H1 (cell line): Measurements from ENCODE around the gene SIGLEC15. TPM values are rescaled to one million over a fixed set of nuclear protein-coding genes. Genes with fewer than 3 reads are reported as not detected.

Experiments used
- CTCF ChIA-PET: fragments of 300-600 bp; sonication (Branson Sonifier 250); formaldehyde crosslinking; loops from one replicate; lab custom pipeline; 2021; ENCODE audit not compliant: partially characterized antibody; lab: Charles Lee
- POLR2A ChIA-PET: fragments of 300-600 bp; sonication (Branson Sonifier 250); formaldehyde crosslinking; loops from one replicate; lab custom pipeline; 2021; ENCODE audit warnings: inconsistent platforms; ENCODE audit not compliant: partially characterized antibody; lab: Charles Lee
- DNase-seq, 2 experiments: peaks; one replicate each; pipeline versions ENCODE4 v3.0.0 to v3.0.0-alpha.2; 2010 to 2022; ENCODE audit warnings: low spot score in 2 of 2, low read depth in 1 of 2, mixed read lengths in 1 of 2
- FAIRE-seq: peaks from 2 replicates; lab custom pipeline; 2011; peaks lifted over from hg19 to GRCh38; lab: Jason Lieb, UNC
- H2AFZ ChIP-seq: 2 replicates; pipeline ENCODE4 v1.8.1; 2012; ENCODE audit warnings: low read length, inconsistent platforms
- H2AK5ac ChIP-seq: 2 replicates; pipeline ENCODE4 v1.6.1; 2013; ENCODE audit warnings: low read depth, low read length
- H2BK120ac ChIP-seq: replicated peaks from 2 replicates; pipeline ENCODE3; 2013; ENCODE audit warnings: low read depth, low read length, inconsistent platforms
- H2BK12ac ChIP-seq: 2 replicates; pipeline ENCODE4 v1.6.1; 2013; ENCODE audit warnings: low read depth, low read length
- H2BK15ac ChIP-seq: 2 replicates; pipeline ENCODE4 v1.6.1; 2013; ENCODE audit warnings: low read length
- H2BK20ac ChIP-seq: 2 replicates; pipeline ENCODE4 v1.6.1; 2013; ENCODE audit warnings: low read length
- H2BK5ac ChIP-seq: 2 replicates; pipeline ENCODE4 v1.6.1; 2013; ENCODE audit warnings: low read depth, low read length
- H3K14ac ChIP-seq: 2 replicates; pipeline ENCODE4 v1.6.1; 2013; ENCODE audit warnings: inconsistent platforms; ENCODE audit not compliant: insufficient read length
- H3K18ac ChIP-seq: 2 replicates; pipeline ENCODE4 v1.6.1; 2013; ENCODE audit warnings: low read length; ENCODE audit errors: extremely low read depth
- H3K23ac ChIP-seq: 2 replicates; pipeline ENCODE4 v1.6.1; 2013; ENCODE audit warnings: inconsistent platforms; ENCODE audit not compliant: insufficient read length
- H3K23me2 ChIP-seq: 2 replicates; pipeline ENCODE4 v1.6.1; 2013; ENCODE audit warnings: low read depth, low read length
- H3K27ac ChIP-seq: 2 replicates; pipeline ENCODE4 v1.6.1; 2011; ENCODE audit warnings: low read depth, low read length, inconsistent platforms
- H3K27me3 ChIP-seq, 4 experiments: replicated peaks in 1 of 4; 1 replicate in 1 of 4; 2 replicates in 3 of 4; pipeline versions ENCODE4 v1.6.1 to v1.8.1; 2011 to 2013; ENCODE audit warnings: low read length in 3 of 4, mild to moderate bottlenecking in 3 of 4, inconsistent platforms in 2 of 4, mixed read lengths in 2 of 4, moderate library complexity in 1 of 4; ENCODE audit not compliant: control insufficient read depth in 3 of 4, insufficient read depth in 3 of 4; ENCODE audit errors: extremely low read depth in 1 of 4
- H3K36me3 ChIP-seq, 4 experiments: 2 replicates each; pipeline versions ENCODE4 v1.6.1 to v1.8.1; 2011 to 2013; ENCODE audit warnings: mild to moderate bottlenecking in 4 of 4, low read length in 3 of 4, moderate library complexity in 2 of 4, control low read depth in 1 of 4, inconsistent platforms in 1 of 4; ENCODE audit not compliant: insufficient read depth in 4 of 4, control insufficient read depth in 2 of 4
- H3K4ac ChIP-seq: replicated peaks from 2 replicates; pipeline ENCODE3; 2013; ENCODE audit warnings: low read length, low read depth, mixed read lengths, inconsistent platforms; ENCODE audit not compliant: insufficient read length
- H3K4me1 ChIP-seq, 4 experiments: replicated peaks in 1 of 4; 1 replicate in 1 of 4; 2 replicates in 3 of 4; pipeline versions ENCODE4 v1.6.1 to v1.8.1; 2011 to 2013; ENCODE audit warnings: low read length in 3 of 4, inconsistent platforms in 2 of 4, mixed read lengths in 1 of 4; ENCODE audit not compliant: insufficient read depth in 4 of 4, control insufficient read depth in 3 of 4
- H3K4me2 ChIP-seq, 2 experiments: 2 replicates each; pipeline versions ENCODE4 v1.6.1 to v1.8.1; 2011 to 2013; ENCODE audit warnings: low read depth in 2 of 2, low read length in 2 of 2, control low read depth in 1 of 2, inconsistent platforms in 1 of 2, mild to moderate bottlenecking in 1 of 2; ENCODE audit not compliant: insufficient read depth in 1 of 2
- H3K4me3 ChIP-seq, 4 experiments: fragments of 200-600, 300-600 bp in 1 of 4; sonication (generic), shearing (Covaris generic), sonication (Bioruptor Twin) in 1 of 4; 2 replicates each; pipeline versions ENCODE4 v1.5.1 to v1.8.1; 2011 to 2016; ENCODE audit warnings: low read length in 4 of 4, low read depth in 3 of 4, control low read depth in 2 of 4, inconsistent platforms in 2 of 4, mild to moderate bottlenecking in 2 of 4, mixed read lengths in 1 of 4, moderate library complexity in 1 of 4; ENCODE audit not compliant: insufficient read depth in 2 of 4; ENCODE audit errors: extremely low read depth in 1 of 4
- H3K56ac ChIP-seq: replicated peaks from 2 replicates; pipeline ENCODE3; 2013; ENCODE audit warnings: low read depth, mild to moderate bottlenecking, mixed read lengths, low read length, inconsistent platforms; ENCODE audit not compliant: insufficient read length
- H3K79me1 ChIP-seq: 2 replicates; pipeline ENCODE4 v1.6.1; 2013; ENCODE audit warnings: low read depth, low read length, control low read depth
- H3K79me2 ChIP-seq, 2 experiments: 2 replicates each; pipeline versions ENCODE4 v1.6.1 to v1.8.1; 2012 to 2013; ENCODE audit warnings: low read length in 2 of 2, mild to moderate bottlenecking in 2 of 2, inconsistent platforms in 1 of 2; ENCODE audit not compliant: insufficient read depth in 2 of 2, control insufficient read depth in 1 of 2
- H3K9ac ChIP-seq, 4 experiments: replicated peaks in 1 of 4; 1 replicate in 1 of 4; 2 replicates in 3 of 4; pipeline versions ENCODE4 v1.6.1 to v1.8.1; 2011 to 2013; ENCODE audit warnings: low read depth in 3 of 4, low read length in 3 of 4, control low read depth in 2 of 4, mild to moderate bottlenecking in 2 of 4, moderate library complexity in 2 of 4, inconsistent platforms in 1 of 4; ENCODE audit errors: extremely low read depth in 1 of 4
- H3K9me3 ChIP-seq, 2 experiments: 2 replicates each; pipeline versions ENCODE4 v1.6.1 to v1.8.1; 2012 to 2013; ENCODE audit warnings: mild to moderate bottlenecking in 2 of 2, moderate library complexity in 2 of 2, control low read depth in 1 of 2, inconsistent platforms in 1 of 2, low read depth in 1 of 2, low read length in 1 of 2, mixed read lengths in 1 of 2; ENCODE audit not compliant: insufficient read depth in 2 of 2
- H4K20me1 ChIP-seq, 2 experiments: replicated peaks in 1 of 2; 2 replicates each; pipeline versions ENCODE3 to v1.8.1; 2011 to 2013; ENCODE audit warnings: inconsistent platforms in 2 of 2, low read length in 2 of 2, mild to moderate bottlenecking in 1 of 2; ENCODE audit not compliant: insufficient read depth in 2 of 2, control insufficient read depth in 1 of 2
- H4K5ac ChIP-seq: 2 replicates; pipeline ENCODE4 v1.6.1; 2013; ENCODE audit warnings: low read length, low read depth, mixed read lengths, inconsistent platforms; ENCODE audit not compliant: insufficient read length
- H4K8ac ChIP-seq: 2 replicates; pipeline ENCODE4 v1.8.0; 2013; ENCODE audit warnings: mild to moderate bottlenecking, moderate library complexity, low read length, inconsistent platforms; ENCODE audit not compliant: insufficient read depth; ENCODE audit errors: extremely low read depth
- H4K91ac ChIP-seq: replicated peaks from 2 replicates; pipeline ENCODE3; 2013; ENCODE audit warnings: low read length, mixed read lengths, inconsistent platforms; ENCODE audit not compliant: insufficient read length
- NRF1 ChIP-seq: IDR thresholded peaks from 2 replicates; pipeline ENCODE4 v1.6.1; 2011; ENCODE audit warnings: mild to moderate bottlenecking, low read depth, low read length, improper control_type of control experiment
- RBBP5 ChIP-seq: IDR thresholded peaks from 2 replicates; pipeline ENCODE4 v1.7.1; 2012; ENCODE audit warnings: low read depth, mild to moderate bottlenecking, inconsistent platforms, low read length, moderate library complexity, borderline replicate concordance
- RNF2 ChIP-seq: fragments of 200-900, 300-1000 bp; sonication (generic); IDR thresholded peaks from 2 replicates; pipeline ENCODE4 v1.7.1; 2016; ENCODE audit warnings: borderline replicate concordance, low read depth, mild to moderate bottlenecking, antibody characterized with exemption, low read length; ENCODE audit not compliant: poor library complexity, severe bottlenecking; ENCODE audit errors: missing control alignments
- WGBS, 2 experiments: shearing (Covaris generic) in 1 of 2; methylation state at CpG; one replicate each; pipeline versions ENCODE4 v1.1.6 to v1.1.7; 2013 to 2015; ENCODE audit warnings: low lambda C conversion rate in 2 of 2, mixed read lengths in 2 of 2, inconsistent platforms in 1 of 2, low coverage in 1 of 2, missing lambda C conversion rate in 1 of 2; ENCODE audit not compliant: insufficient replicate concordance in 2 of 2, insufficient coverage in 1 of 2, insufficient read length in 1 of 2; ENCODE audit errors: extremely low coverage in 1 of 2, missing lambda C conversion rate in 1 of 2; 5-methylcytosine and 5-hydroxymethylcytosine counted together
- polyA plus RNA-seq, 7 experiments: library from polyadenylated mRNA; depleted of rRNA in 3 of 7; stranded (reverse) in 5 of 7; unstranded in 2 of 7; fragments of >200 nt in 5 of 7; fragments of 200-250 nt in 2 of 7; gene quantifications; 1 replicate in 5 of 7; 2 replicates in 1 of 7; 4 replicates in 1 of 7; pipeline versions ENCODE4 v1.2.1 to v1.2.3, GENCODE V29; 2011 to 2013; ENCODE audit warnings: missing spikeins in 2 of 7, mixed read lengths in 2 of 7
- total RNA-seq: library from RNA; stranded (reverse); fragmentation: NEBNext Ultra II Directional; extraction: Animal tissue kit (Norgen Biotek cat#: 25700); gene quantifications from 2 replicates; pipeline ENCODE4 v1.2.1, GENCODE V29; 2021

The SIGLEC15 gene
- total and polyA plus RNA-seq, 2 of the 8 experiments (the other 6 are each of a cell fraction or from before 2014, with no cell fraction given): 0.20 to 0.37 TPM

DNA sequence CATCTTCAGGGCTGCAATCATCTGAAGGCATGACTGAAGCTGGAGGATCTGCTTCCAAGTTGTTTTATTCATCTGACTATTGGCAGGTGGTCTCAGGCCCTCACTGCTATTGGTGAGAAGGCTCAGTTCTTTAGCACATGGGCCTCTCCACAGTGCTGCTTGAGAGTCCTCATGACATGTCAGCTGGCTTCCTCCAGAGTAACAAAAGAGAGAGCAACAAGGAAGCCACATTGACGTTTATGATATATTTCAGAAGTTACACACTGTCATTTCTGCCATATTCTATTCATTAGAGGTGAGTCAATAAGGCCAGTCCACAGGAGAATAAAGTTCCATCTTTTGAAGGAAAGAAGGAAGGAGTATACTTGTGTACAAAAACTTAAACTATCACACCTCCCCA is 7.9 kb upstream of the SIGLEC15 start:
- Histone ChIP-seq H3K9me3 (no peaks in the 10 kb centered on the region), H2AFZ (no peak overlapping the region), H4K8ac (no peak overlapping the region), H3K56ac (no peak overlapping the region), H2BK12ac (no peak overlapping the region), H2BK120ac (no peak overlapping the region), H3K14ac (no peak overlapping the region), H3K79me1 (no peaks in the 10 kb centered on the region), H3K4ac (no peak overlapping the region), H4K20me1 (no peaks in the 10 kb centered on the region), H4K91ac (no peak overlapping the region), H3K4me3 (no peak overlapping the region), H2BK15ac (no peak overlapping the region), H4K5ac (no peak overlapping the region), H2BK5ac (no peak overlapping the region), H2AK5ac (no peak overlapping the region), H3K27ac (no peak overlapping the region), H3K23me2 (no peaks in the 10 kb centered on the region), H2BK20ac (no peak overlapping the region), H3K9ac (no peak overlapping the region), H3K4me1 (peaks cover 0 to 3% (median 0%) of the 10 kb centered on the region in 4 experiments; a peak in 1 of 7 replicates), H3K79me2 (no peaks in the 10 kb centered on the region), H3K4me2 (no peak overlapping the region), H3K23ac (no peak overlapping the region), H3K36me3 (no peaks in the 10 kb centered on the region), H3K27me3 (no peaks in the 10 kb centered on the region), H3K18ac (no peak overlapping the region)
- WGBS, 2 experiments: 82% methylated on average over 1 of the region's 1 CpG; no CpG with 5 or more reads in 1 of the 2 experiments
- FAIRE-seq (no peak), DNase-seq (no peak)
- POLR2A ChIA-PET: no interaction called here
- TF ChIP-seq RBBP5: no peak
- no peak for TF ChIP-seq RNF2
- TF ChIP-seq NRF1: no peak
- CTCF ChIA-PET: interaction anchor here (3.6 kb wide), 1 partner anchor 10 kb away, joined by 21 read pairs; no protein-coding TSS in a partner anchor
